RWPE2 (cell line): ENCODE data around the gene SORCS1.

Experiments used
- ATAC-seq: fragments of 200-7000 bp; cut with Tn5 transposase; 3 replicates; pipeline ENCODE4 v1.9.1; 2021; ENCODE audit warnings: low read depth
- DNase-seq: peaks from one replicate; pipeline ENCODE4 v3.0.0-alpha.2; 2020; ENCODE audit warnings: low spot score
- H3K27ac ChIP-seq: fragments of 450-650 bp; 2 replicates; pipeline ENCODE4 v1.5.1; 2017; ENCODE audit warnings: mild to moderate bottlenecking; ENCODE audit not compliant: poor library complexity, severe bottlenecking
- H3K27me3 ChIP-seq: fragments of 250-450 bp; sonication (Bioruptor Pico); 2 replicates; pipeline ENCODE4 v1.5.1; 2021; ENCODE audit warnings: mild to moderate bottlenecking, moderate library complexity; ENCODE audit not compliant: insufficient read depth, poor library complexity, severe bottlenecking
- H3K36me3 ChIP-seq: fragments of 250-450 bp; sonication (Bioruptor Pico); 2 replicates; pipeline ENCODE4 v1.5.1; 2020; ENCODE audit warnings: low read depth, mild to moderate bottlenecking, moderate library complexity
- H3K4me1 ChIP-seq: fragments of 250-450 bp; sonication (Bioruptor Pico); 2 replicates; pipeline ENCODE4 v1.5.1; 2021; ENCODE audit warnings: mild to moderate bottlenecking, moderate library complexity; ENCODE audit not compliant: insufficient read depth, poor library complexity, severe bottlenecking
- H3K4me3 ChIP-seq: fragments of 250-450 bp; sonication (Bioruptor Pico); 2 replicates; pipeline ENCODE4 v1.5.1; 2021; ENCODE audit warnings: mild to moderate bottlenecking, moderate library complexity; ENCODE audit not compliant: severe bottlenecking
- H3K9me3 ChIP-seq: fragments of 250-450 bp; sonication (Bioruptor Pico); 2 replicates; pipeline ENCODE4 v1.5.1; 2021; ENCODE audit warnings: mild to moderate bottlenecking, moderate library complexity; ENCODE audit not compliant: severe bottlenecking
- TF ChIP-seq, protein P1 (sequence below): fragments of 450-650 bp; IDR thresholded peaks from one replicate; pipeline ENCODE4 v1.5.1; 2017; ENCODE audit warnings: mild to moderate bottlenecking, moderate library complexity; ENCODE audit not compliant: poor library complexity, severe bottlenecking

SORCS1 gene

GRCh38 chr10:106626371-106626770 lies 538.1 kb downstream of the SORCS1 start:
- no peaks in the 10 kb centered on the region for H3K4me1 ChIP-seq
- no peak for ATAC-seq
- TF ChIP-seq, protein P1, sequence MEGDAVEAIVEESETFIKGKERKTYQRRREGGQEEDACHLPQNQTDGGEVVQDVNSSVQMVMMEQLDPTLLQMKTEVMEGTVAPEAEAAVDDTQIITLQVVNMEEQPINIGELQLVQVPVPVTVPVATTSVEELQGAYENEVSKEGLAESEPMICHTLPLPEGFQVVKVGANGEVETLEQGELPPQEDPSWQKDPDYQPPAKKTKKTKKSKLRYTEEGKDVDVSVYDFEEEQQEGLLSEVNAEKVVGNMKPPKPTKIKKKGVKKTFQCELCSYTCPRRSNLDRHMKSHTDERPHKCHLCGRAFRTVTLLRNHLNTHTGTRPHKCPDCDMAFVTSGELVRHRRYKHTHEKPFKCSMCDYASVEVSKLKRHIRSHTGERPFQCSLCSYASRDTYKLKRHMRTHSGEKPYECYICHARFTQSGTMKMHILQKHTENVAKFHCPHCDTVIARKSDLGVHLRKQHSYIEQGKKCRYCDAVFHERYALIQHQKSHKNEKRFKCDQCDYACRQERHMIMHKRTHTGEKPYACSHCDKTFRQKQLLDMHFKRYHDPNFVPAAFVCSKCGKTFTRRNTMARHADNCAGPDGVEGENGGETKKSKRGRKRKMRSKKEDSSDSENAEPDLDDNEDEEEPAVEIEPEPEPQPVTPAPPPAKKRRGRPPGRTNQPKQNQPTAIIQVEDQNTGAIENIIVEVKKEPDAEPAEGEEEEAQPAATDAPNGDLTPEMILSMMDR, result no peak

GRCh38 chr10:106625751-106626150 lies 538.8 kb downstream of the SORCS1 start:
- Histone ChIP-seq H3K4me3 (no peak overlapping the region), H3K4me1 (no peaks in the 10 kb centered on the region), H3K27ac (no peak overlapping the region), H3K36me3 (no peaks in the 10 kb centered on the region), H3K27me3 (no peaks in the 10 kb centered on the region), H3K9me3 (no peaks in the 10 kb centered on the region)
- DNase-seq, result no peak
- no peak for ATAC-seq
- TF ChIP-seq, protein P1, result no peak

More at GRCh38 chr10:106626371-106626770, 538.1 kb downstream of the SORCS1 start:
- Histone ChIP-seq H3K27ac (no peak overlapping the region), H3K9me3 (no peaks in the 10 kb centered on the region), H3K36me3 (no peaks in the 10 kb centered on the region), H3K27me3 (no peaks in the 10 kb centered on the region), H3K4me3 (no peak overlapping the region)
- DNase-seq, result no peak

DNA sequence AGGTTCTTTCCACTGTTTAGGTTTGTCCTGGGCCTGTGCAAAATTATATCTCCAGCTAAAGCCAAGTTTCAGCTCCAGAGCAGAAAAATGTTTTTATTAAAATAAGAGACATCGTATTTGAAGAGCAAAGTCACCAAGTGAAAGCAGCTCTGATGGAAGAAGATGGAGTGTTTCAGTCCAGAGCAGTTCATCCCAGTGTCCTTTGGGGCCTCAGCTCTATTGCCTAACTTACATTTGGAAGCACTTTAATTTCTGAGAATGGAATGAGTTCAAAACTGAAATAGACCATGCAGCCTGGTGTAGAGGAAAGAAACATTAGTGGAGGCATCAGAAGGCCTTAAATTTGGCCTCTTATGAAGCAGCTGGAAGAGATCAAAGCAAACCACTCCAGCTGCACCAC lies 545.2 kb downstream of the SORCS1 start:
- ATAC-seq, result no peak
- TF ChIP-seq, protein P1, result no peak

DNA sequence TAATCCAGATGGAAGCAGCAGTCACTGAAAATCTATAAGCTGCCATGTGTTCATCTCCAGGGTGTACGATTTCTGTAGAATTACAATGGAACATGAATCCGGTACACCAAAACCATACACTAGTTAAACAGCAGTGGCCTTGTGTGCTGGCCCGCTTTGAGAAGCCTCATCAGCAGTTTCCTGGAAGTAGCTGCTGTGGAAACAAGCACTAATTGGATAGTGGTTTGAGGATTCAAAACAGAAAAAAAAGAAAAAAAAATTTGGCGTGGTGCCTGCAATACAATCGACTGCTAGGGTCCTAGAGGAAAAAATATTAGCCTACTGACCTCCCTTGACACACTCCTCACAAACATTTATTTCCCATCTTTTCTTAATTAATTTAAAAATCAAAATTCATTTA lies 545.9 kb downstream of the SORCS1 start:
- no peaks in the 10 kb centered on the region for H3K4me1 ChIP-seq
- no peak for ATAC-seq
- no peaks in the 10 kb centered on the region for H3K27me3 ChIP-seq
- no peak for DNase-seq
- H3K4me3 ChIP-seq, result no peak overlapping the region
- no peaks in the 10 kb centered on the region for H3K36me3 ChIP-seq
- H3K9me3 ChIP-seq, result no peaks in the 10 kb centered on the region
- TF ChIP-seq, protein P1, result no peak
- no peak overlapping the region for H3K27ac ChIP-seq

More for the DNA sequence above, 545.2 kb downstream of the SORCS1 start:
- DNase-seq, result no peak
- Histone ChIP-seq H3K27me3 (no peaks in the 10 kb centered on the region), H3K4me3 (no peak overlapping the region), H3K27ac (no peak overlapping the region), H3K4me1 (no peaks in the 10 kb centered on the region), H3K9me3 (no peaks in the 10 kb centered on the region), H3K36me3 (no peaks in the 10 kb centered on the region)

- TF ChIP-seq, protein P1, result no peak
- Histone ChIP-seq H3K9me3 (no peaks in the 10 kb centered on the region), H3K4me3 (no peak overlapping the region), H3K27me3 (no peaks in the 10 kb centered on the region), H3K36me3 (no peaks in the 10 kb centered on the region), H3K27ac (no peak overlapping the region), H3K4me1 (no peaks in the 10 kb centered on the region)
- no peak for DNase-seq
- 0 out of 3 replicates have a peak, but pooled peaks have one; percentile 27 for ATAC-seq
These were observed 549.4 kb downstream of the SORCS1 start for GRCh38 chr10:106615081-106615480.
